NCI-H2029 treated with DMSO at 0.1 percent for 48 hours (cell line): ENCODE measurements around the gene SLX4IP.

ENCODE experiments used
- DNase-seq: peaks from one replicate; lab custom pipeline; 2025; lab: John Stamatoyannopoulos, UW

SLX4IP gene

GRCh38 chr20:10635476-10636208, 200.5 kb downstream of the SLX4IP start:
- no peak for DNase-seq

DNA sequence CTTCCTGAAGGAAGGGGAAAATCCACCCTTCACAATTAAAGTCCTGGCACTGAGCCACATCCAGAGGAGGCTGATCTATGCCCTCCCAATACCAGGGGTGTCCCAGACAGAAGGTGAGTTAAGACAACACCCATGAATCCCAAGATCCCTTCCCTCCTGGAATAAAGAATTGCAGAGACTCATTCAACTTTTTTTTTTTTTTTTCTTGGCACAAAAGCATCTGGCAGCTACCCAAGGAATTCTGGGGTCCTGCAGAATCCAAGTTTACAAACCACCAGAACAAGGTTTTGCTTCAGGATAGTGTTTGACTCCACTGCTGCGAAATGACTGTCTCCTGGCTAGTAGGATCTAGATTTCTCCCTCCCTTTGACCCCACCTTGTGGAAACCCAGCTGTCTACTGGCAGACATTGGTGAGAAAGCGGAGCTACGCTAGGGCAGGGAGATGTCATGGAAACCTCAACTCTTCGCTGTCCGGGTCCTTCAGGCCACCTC, 201.3 kb downstream of the SLX4IP start:
- no peak for DNase-seq

DNA sequence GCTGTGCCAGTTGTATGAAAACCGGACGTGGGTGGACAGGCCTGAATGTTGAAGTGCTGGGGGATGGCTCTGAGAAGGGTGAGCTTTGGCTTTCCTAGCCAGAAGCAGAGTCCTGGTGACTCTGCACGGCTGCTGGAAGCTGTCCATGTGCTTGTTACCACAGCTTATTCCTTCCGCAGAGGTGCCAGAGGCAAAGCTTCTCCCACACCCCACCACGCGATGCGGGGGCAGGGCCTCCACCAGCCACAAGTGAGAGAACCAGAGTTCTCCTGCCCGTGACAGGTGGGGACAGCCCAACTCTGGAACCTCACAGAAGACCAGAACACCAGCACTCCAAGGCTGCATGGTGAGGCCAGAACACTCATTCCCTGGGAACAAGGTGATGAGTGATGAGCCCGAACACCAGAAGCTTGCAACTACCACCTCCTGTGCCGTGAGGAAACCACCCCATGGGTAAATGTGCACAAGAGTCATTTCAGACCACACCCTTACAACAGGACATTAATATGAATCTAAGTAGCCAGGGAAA, 202.0 kb downstream of the SLX4IP start:
- DNase-seq, result no peak

DNA sequence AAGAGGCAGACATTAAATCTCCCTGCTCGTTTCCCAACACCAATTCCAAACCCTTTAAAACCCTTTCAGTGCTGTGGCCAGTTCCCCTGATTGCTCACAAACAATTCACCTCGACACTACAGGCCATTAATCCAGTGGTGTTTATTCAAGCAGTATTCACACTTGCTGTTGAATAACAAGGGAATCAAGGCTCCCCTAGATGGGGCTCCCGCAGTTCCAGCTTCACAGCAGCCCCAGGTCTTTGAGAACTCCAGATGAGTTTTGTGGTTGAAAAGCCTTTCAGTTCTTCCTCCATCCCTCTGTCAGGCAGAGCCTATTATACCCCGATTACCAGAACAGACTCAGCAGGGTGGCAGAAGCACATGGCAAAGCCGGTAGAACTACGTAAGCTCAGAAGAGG, 202.5 kb downstream of the SLX4IP start:
- no peak for DNase-seq

DNA sequence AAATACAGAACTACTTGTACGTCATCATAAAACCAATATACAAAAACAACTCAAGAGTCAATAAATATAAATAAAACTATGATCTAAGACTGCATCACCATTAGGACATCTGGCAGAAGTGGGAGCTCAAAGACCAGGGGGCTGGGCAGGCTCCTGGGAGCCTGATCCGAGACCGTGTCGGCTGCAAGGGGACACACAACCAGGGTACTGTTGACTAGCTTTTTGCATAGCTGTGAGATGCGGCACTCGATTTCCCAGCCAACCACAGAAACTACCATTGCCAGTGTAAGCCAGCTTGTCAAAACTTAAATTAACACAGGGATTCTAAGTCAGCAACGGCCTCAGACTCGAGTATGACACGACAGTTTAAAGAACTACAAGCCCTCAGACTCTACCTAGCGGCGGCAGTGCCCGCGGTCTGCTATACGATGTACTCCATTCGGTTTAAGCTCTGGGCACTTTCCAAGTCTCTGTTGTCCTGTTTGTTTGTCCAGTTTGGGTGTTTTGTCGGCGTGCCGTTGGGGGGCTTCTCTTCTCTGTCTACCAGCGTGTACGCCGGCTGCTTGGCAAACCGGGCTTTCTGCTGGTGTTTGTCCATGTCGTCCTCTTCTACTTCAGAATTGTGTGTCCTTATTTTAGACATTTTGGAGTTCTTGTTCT, 204.1 kb downstream of the SLX4IP start:
- DNase-seq, result no peak

DNA sequence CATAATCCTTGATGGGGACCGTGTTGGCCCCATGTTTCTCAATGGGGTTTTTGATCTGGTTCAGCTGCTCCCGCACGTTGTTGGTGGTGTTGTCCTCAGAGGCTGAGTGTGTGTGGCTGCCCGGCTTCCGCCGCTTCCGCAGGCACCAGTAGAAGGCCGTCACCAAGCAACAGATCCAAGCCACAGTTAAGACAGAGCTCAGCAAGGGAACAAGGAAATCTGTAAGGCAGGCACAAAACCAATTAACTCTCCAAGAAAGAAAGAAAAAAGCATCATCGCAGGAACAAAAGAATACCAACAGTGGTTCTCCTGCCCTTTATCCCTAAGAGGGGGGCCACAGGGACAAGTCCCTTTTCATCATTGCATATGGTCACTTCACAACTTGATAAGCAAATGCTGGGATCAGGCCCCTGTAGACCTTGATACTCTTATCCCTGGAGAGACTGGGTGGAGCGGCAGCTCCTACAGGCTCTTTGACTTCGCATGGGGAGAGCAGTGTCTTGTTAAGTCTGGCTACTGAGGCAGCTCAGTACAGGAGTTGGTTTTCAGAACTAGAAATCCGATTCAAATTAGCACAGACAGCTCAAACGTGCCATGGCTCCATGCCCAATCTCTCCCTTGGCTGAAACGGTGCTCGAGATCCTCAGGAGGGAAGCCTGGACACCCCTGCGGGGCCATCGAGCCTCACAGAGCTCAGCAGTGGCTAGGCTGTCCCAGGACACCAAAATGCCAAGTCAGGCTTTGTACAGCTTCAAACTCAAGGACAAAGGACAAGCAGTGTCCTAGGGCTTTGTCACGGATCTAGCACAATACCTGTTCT, 204.8 kb downstream of the SLX4IP start:
- no peak for DNase-seq

- DNase-seq, result no peak
Measured at GRCh38 chr20:10640897-10641296, 205.8 kb downstream of the SLX4IP start.

DNA sequence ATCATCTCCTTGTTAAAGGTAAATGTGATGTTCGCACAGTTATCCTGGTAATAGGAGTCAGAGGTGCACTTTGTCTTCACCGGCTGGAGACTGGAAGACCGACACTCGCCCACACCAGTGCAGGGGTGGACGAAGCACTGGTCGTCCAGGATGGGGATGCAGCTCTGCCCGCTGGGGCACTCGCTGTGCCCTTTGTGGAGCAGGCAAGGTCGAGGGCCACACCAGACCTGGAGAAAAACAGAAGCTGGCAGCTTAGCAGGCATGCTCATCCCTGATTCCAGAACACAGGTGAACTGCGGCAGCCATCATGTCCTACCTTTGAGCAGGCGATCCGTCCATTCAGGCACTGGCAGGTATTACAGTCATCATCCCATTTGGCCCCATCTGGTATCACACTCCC, 206.4 kb downstream of the SLX4IP start:
- no peak for DNase-seq

- DNase-seq, result no peak
Measured at GRCh38 chr20:10641893-10642292, 206.8 kb downstream of the SLX4IP start.

- DNase-seq, result no peak
Measured at GRCh38 chr20:10642856-10643559, 207.9 kb downstream of the SLX4IP start.

DNA sequence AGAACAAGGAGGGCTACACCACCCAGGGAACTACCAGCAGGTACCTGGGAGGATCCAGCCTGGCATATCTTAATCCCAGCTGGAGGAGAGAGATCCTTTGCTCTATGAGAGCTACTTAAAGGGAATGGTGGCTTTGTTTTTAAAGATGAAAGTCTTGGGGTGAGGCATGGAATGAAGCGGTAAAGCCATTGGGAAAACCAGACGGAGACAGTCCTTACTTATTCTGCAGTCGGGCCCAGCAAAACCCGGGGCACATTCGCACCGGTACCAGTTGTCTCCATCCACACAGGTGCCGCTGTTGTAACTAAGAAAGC, 208.4 kb downstream of the SLX4IP start:
- no peak for DNase-seq

GRCh38 chr20:10644458-10645204, 209.5 kb downstream of the SLX4IP start:
- no peak for DNase-seq

- no peak for DNase-seq
Measured at GRCh38 chr20:10645205-10645570, 210.1 kb downstream of the SLX4IP start.

GRCh38 chr20:10646006-10646405, 210.9 kb downstream of the SLX4IP start:
- no peak for DNase-seq

- no peak for DNase-seq
Measured at GRCh38 chr20:10646886-10647420, 211.8 kb downstream of the SLX4IP start.

GRCh38 chr20:10647471-10647870, 212.4 kb downstream of the SLX4IP start:
- no peak for DNase-seq

DNA sequence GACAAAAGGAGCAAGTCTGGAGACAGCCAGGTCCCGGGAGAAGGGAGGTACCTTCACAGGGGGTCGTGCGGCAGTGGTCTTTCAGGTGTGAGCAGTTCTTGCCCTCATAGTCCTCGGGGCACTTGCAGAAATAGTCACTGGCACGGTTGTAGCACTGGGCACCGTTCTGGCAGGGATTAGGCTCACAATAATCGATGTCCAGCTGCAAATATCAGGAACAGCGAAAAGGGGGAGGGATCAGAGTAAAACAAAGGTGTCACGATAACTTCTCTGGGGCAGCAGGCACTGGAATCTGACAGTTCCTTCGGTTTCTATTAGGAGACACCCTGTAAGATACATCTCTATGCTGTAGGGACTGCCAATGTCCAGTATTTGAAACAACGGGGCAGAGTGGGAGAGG, 212.8 kb downstream of the SLX4IP start:
- no peak for DNase-seq

GRCh38 chr20:10648651-10649050, 213.5 kb downstream of the SLX4IP start:
- no peak for DNase-seq

DNA sequence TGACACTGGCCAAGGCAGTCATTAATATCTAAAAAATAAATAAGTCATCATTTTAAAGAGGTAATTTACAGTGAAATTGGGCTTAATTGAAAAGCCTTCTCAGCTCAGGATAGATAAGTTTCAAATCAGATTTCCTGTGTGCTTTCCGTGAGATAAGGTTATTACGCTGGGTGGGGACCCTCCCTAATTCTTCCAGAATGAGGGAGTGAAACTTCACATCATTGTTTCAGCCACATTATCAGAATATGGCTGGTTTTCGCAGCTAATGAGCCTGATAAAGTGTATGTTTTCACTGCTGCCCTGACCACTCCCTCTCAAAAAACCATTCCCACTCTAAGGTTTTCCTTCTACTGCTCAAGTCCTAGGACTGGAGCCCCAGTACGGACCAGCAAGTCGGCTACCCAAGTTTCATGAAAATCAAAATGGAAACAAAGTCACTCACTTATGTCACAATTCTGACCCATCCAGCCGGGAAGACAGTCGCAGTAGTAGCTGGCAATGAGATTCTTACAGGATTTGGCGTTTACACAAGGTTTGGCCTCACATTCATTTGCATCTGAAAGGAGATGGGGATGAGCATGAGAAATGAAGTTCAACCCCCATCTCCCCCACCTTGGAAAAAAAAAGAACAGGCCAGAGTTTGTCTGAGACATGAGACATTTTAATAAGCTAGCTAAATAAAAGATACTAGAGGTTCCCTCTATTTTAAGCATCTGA, 214.1 kb downstream of the SLX4IP start:
- DNase-seq, result no peak

- no peak for DNase-seq
Measured at GRCh38 chr20:10649797-10650160, 214.7 kb downstream of the SLX4IP start.
